ENCODE measurements around the gene AIFM2. TPM values are rescaled to one million over a fixed set of nuclear protein-coding genes. Genes with fewer than 3 reads are reported as not detected.
A peak's percentile ranks its signal among the peaks of the same experiment; 100 is the strongest.

The AIFM2 gene
- total and polyA plus RNA-seq, 2 donors (not counting 3 experiments of a cell fraction or from before 2014, with no cell fraction given) = 6.9 to 8.7 TPM

GRCh38 chr10:70145166-70145665 lies 12.6 kb upstream of the AIFM2 start:
- Histone ChIP-seq H3K4me2 (ENCODE audit: insufficient read depth, low read length) (peak overlapping the region; percentile 55), H3K79me2 (ENCODE audit: control insufficient read depth, insufficient read depth, low read length) (peaks cover 6% of the 10 kb centered on the region), H3K4me3 (replicated peaks in 1 of 3; ENCODE audit: insufficient read depth in 1 of 3, low read depth in 1 of 3, low read length in 3 of 3) (peak overlapping the region; percentile 26 to 64 (median 64)), H3K4me1 (ENCODE audit: control insufficient read depth, extremely low read depth, insufficient read depth, low read length) (peaks cover 11% of the 10 kb centered on the region), H4K20me1 (replicated peaks; ENCODE audit: control insufficient read depth, extremely low read depth, insufficient read depth, low read length) (no peaks in the 10 kb centered on the region), H3K9me3 (replicated peaks; ENCODE audit: control insufficient read depth, insufficient read depth, low read length) (no peaks in the 10 kb centered on the region), H2AFZ (ENCODE audit: low read depth, low read length) (peak overlapping the region; percentile 82), H3K36me3 (ENCODE audit: control insufficient read depth in 2 of 2, extremely low read depth in 1 of 2, insufficient read depth in 2 of 2, low read length in 2 of 2) (peaks cover 0 to 7% of the 10 kb centered on the region in 2 experiments), H3K9me1 (replicated peaks; ENCODE audit: control insufficient read depth, extremely low read depth, insufficient read depth, low read length) (no peaks in the 10 kb centered on the region), H3K9ac (replicated peaks; ENCODE audit: extremely low read depth, insufficient read depth, low read length) (peak overlapping the region; percentile 70), H3K27ac (ENCODE audit: insufficient read depth, low read depth, low read length) (no peak overlapping the region), H3K27me3 (ENCODE audit: control insufficient read depth in 2 of 2, insufficient read depth in 2 of 2, low read length in 2 of 2) (no peaks in the 10 kb centered on the region)
- no peak for DNase-seq (ENCODE audit: low read depth, low spot score)
- no peak for FAIRE-seq
- BruUV-seq (replicated peaks) = no TSS peak
- no peak for TF ChIP-seq MYC (IDR thresholded peaks at IDR 0.05; ENCODE audit: low read depth, low read length)
- TF ChIP-seq POLR2AphosphoS5 (IDR thresholded peaks at IDR 0.05; ENCODE audit: insufficient read depth, low read depth, low read length) = no peak
- no peak for TF ChIP-seq GATA2 (IDR thresholded peaks at IDR 0.05; ENCODE audit: insufficient read depth, insufficient read length, low read depth, low read length)
- TF ChIP-seq JUN (IDR thresholded peaks at IDR 0.05; ENCODE audit: borderline replicate concordance, insufficient read depth, insufficient read length, low read depth) = no peak
- TF ChIP-seq POLR2A (IDR thresholded peaks at IDR 0.05; ENCODE audit: low read depth, low read length) = no peak
- no peak for TF ChIP-seq MAX (IDR thresholded peaks at IDR 0.05; ENCODE audit: insufficient read depth, insufficient read length)
- no peak for TF ChIP-seq FOS (IDR thresholded peaks at IDR 0.05; ENCODE audit: borderline replicate concordance, insufficient read depth, low read length)
- TF ChIP-seq CTCF (IDR thresholded peaks at IDR 0.05; ENCODE audit: extremely low read depth in 1 of 2, insufficient read depth in 1 of 2, low read depth in 1 of 2, low read length in 2 of 2) = no peak
- no peak for TF ChIP-seq EZH2 (IDR thresholded peaks at IDR 0.05; ENCODE audit: borderline replicate concordance, low read depth, low read length, severe bottlenecking)
- CTCF ChIA-PET = interaction anchor here (0.7 to 3.4 kb wide), 9 partner anchors 11 to 358 kb away, joined by 3 to 95 read pairs (median 13); partner anchors contain the start of genes AIFM2 and SAR1A
- POLR2A ChIA-PET = interaction anchor here (1.0 kb wide), 1 partner anchor 25 kb away, joined by 4 read pairs; the partner anchor contains the start of gene SAR1A
- intact Hi-C loops (cut with micrococcal nuclease) = loop anchor here (5.0 kb wide), 3 partner anchors 57 to 237 kb away; partner anchors contain the start of genes LRRC20 and PPA1
- dilution Hi-C loops (cut with MboI; ENCODE audit: extremely low pct_ligation_motif_present, low sequenced_read_pairs) = no loop called here

All from endothelial cell of umbilical vein (primary cell).